Mammary epithelial cell (primary cell): ENCODE data around the gene OLFML2A.

Experiments used
- CTCF ChIP-seq, 2 donors: IDR thresholded peaks in 1 of 2; conservative IDR thresholded peaks in 1 of 2; 2 replicates each; pipeline ENCODE4 v1.5.1; 2011 to 2012; ENCODE audit warnings: inconsistent platforms in 2 of 2, low read length in 2 of 2, mild to moderate bottlenecking in 2 of 2, control low read depth in 1 of 2, low read depth in 1 of 2; ENCODE audit not compliant: insufficient read depth in 1 of 2; ENCODE audit errors: extremely low read depth in 1 of 2
- EZH2 ChIP-seq: IDR thresholded peaks from 2 replicates; pipeline ENCODE4 v1.6.1; 2012; ENCODE audit warnings: low read length, inconsistent platforms, borderline replicate concordance

- TF ChIP-seq CTCF (conservative IDR thresholded peaks at IDR 0.05 in 1 of 2, IDR thresholded peaks at IDR 0.05 in 1 of 2; ENCODE audit: extremely low read depth in 1 of 2, insufficient read depth in 1 of 2, low read depth in 1 of 2, low read length in 2 of 2) (no peak), EZH2 (no peak)
These were observed 10.6 kb upstream of the OLFML2A start for GRCh38 chr9:124766326-124766725.
